Osteocyte (in vitro differentiated cells): ENCODE results near the gene MPHOSPH6. TPM values are rescaled to one million over a fixed set of nuclear protein-coding genes. Genes with fewer than 3 reads are reported as not detected.

Source experiments
- DNase-seq: peaks from one replicate; pipeline ENCODE4 v3.0.0; 2021; ENCODE audit warnings: mixed read lengths; ENCODE audit not compliant: unreplicated experiment; ENCODE audit errors: extremely low spot score
- H3K27ac Mint-ChIP-seq: one replicate; pipeline ENCODE4 v1.8.0; 2021; ENCODE audit warnings: mild to moderate bottlenecking, mixed read lengths; ENCODE audit not compliant: unreplicated experiment
- H3K27me3 Mint-ChIP-seq: one replicate; pipeline ENCODE4 v1.8.0; 2021; ENCODE audit warnings: mixed read lengths; ENCODE audit not compliant: unreplicated experiment
- H3K36me3 Mint-ChIP-seq: one replicate; pipeline ENCODE4 v1.8.0; 2021; ENCODE audit warnings: mixed read lengths; ENCODE audit not compliant: unreplicated experiment
- H3K4me1 Mint-ChIP-seq: one replicate; pipeline ENCODE4 v1.8.0; 2021; ENCODE audit warnings: mixed read lengths; ENCODE audit not compliant: unreplicated experiment
- H3K4me3 Mint-ChIP-seq: one replicate; pipeline ENCODE4 v1.8.0; 2021; ENCODE audit warnings: mild to moderate bottlenecking, moderate library complexity, mixed read lengths; ENCODE audit not compliant: unreplicated experiment
- H3K9me3 Mint-ChIP-seq: one replicate; pipeline ENCODE4 v1.8.0; 2021; ENCODE audit warnings: mixed read lengths; ENCODE audit not compliant: unreplicated experiment
- total RNA-seq: library from RNA; stranded (reverse); gene quantifications from 2 replicates; pipeline ENCODE4 v1.2.1, GENCODE V29; 2021
- TF ChIP-seq, protein P1 (sequence below): fragments of 200-600 bp; sonication (generic); IDR thresholded peaks from 2 replicates; pipeline ENCODE4 v1.5.0; 2021; ENCODE audit warnings: antibody characterized with exemption, mild to moderate bottlenecking, moderate library complexity

MPHOSPH6 gene
- total RNA-seq, 1 donor from 2014 or later: 13.6 TPM

DNA sequence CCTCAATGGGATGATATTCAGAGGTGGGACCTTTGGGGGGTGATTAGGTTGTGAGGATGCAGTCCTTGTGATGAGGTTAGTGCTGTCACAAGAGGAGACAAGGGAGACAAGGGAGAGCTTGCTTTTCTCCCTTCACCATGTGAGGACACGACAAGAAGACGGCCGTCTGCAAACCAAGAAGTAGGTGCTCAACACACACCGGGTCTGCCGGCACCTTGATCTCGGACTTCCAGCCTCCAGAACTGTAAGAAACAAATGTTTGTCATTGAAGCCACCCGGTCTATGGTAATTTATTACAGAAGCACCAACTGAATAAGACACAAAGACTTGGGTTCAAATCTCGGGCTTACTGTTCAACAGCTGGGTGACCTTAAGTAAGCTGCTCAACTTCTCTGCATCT is 64.9 kb downstream of the MPHOSPH6 start:
- H3K27me3 Mint-ChIP-seq: peaks cover 37% of the 10 kb centered on the region
- no peaks in the 10 kb centered on the region for H3K4me1 Mint-ChIP-seq
- DNase-seq: no peak
- H3K4me3 Mint-ChIP-seq: no peak overlapping the region
- no peaks in the 10 kb centered on the region for H3K9me3 Mint-ChIP-seq
- H3K27ac Mint-ChIP-seq: no peak overlapping the region
- no peaks in the 10 kb centered on the region for H3K36me3 Mint-ChIP-seq
- TF ChIP-seq, protein P1, sequence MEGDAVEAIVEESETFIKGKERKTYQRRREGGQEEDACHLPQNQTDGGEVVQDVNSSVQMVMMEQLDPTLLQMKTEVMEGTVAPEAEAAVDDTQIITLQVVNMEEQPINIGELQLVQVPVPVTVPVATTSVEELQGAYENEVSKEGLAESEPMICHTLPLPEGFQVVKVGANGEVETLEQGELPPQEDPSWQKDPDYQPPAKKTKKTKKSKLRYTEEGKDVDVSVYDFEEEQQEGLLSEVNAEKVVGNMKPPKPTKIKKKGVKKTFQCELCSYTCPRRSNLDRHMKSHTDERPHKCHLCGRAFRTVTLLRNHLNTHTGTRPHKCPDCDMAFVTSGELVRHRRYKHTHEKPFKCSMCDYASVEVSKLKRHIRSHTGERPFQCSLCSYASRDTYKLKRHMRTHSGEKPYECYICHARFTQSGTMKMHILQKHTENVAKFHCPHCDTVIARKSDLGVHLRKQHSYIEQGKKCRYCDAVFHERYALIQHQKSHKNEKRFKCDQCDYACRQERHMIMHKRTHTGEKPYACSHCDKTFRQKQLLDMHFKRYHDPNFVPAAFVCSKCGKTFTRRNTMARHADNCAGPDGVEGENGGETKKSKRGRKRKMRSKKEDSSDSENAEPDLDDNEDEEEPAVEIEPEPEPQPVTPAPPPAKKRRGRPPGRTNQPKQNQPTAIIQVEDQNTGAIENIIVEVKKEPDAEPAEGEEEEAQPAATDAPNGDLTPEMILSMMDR: no peak

Other genes starting within 250 kb of the MPHOSPH6 start
- gene SDR42E1, start 158.8 kb downstream of the MPHOSPH6 start, total RNA-seq: not detected in 2 replicates
- 0.40 TPM in 1 of 2 replicates, not detected in the other for gene HSD17B2, start 135.0 kb downstream of the MPHOSPH6 start, total RNA-seq